ENCODE measurements around the gene STXBP1. TPM values are rescaled to one million over a fixed set of nuclear protein-coding genes. Genes with fewer than 3 reads are reported as not detected.

Gene STXBP1
- total and polyA plus RNA-seq, 2 of the 13 experiments (the other 11 are each of a cell fraction or from before 2014, with no cell fraction given) = 2.9 TPM

DNA sequence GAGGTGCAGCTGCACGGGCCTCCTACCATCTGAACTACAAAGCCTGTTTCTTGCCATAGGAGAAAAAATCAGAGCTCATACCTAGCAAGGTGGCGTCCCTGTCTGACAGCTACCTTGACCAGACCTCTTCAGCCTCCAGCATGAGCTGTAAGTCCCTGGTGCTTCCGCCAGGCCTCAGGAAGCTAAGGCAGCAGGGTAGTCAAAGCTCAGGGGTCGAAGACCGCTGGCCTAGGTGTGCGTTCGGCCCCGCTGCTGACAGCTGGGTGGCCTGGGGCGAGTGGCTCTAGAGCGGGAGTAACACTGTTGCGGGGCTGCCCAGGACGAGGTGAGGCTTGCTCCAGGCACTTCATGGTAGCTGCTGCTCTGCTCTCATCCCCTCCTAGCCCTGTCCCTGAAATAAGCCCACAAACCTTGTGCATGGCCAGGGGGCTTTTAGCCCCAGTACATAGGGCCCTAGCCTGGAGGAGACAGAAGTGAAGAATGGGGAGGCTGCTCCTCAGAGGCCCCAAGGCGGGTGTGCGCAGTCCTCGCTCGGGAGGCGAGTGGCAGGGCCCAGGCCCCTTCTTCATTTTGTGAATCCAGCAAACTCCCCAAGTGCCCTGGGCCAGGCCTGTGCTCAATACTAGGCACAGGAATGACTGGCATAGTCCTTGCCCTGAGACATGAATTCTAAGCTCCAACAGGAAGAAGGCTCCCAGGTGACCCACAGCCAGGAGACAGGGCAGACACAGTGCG lies 117.6 kb downstream of the STXBP1 start (continued):
- no peak for TF ChIP-seq SIN3B (IDR thresholded peaks at IDR 0.05; ENCODE audit: low read length)
- TF ChIP-seq FIP1L1 (IDR thresholded peaks at IDR 0.05; ENCODE audit: borderline replicate concordance, insufficient read depth, low read depth, low read length) = no peak
- TF ChIP-seq, protein P1, sequence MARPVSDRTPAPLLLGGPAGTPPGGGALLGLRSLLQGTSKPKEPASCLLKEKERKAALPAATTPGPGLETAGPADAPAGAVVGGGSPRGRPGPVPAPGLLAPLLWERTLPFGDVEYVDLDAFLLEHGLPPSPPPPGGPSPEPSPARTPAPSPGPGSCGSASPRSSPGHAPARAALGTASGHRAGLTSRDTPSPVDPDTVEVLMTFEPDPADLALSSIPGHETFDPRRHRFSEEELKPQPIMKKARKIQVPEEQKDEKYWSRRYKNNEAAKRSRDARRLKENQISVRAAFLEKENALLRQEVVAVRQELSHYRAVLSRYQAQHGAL (CRISPR knock-in tag; IDR thresholded peaks at IDR 0.05; ENCODE audit: not compliant biosample characterization) = no peak
- TF ChIP-seq SRSF4 (IDR thresholded peaks at IDR 0.05; ENCODE audit: low read depth, low read length, poor library complexity, severe bottlenecking) = no peak
- TF ChIP-seq, protein P2, sequence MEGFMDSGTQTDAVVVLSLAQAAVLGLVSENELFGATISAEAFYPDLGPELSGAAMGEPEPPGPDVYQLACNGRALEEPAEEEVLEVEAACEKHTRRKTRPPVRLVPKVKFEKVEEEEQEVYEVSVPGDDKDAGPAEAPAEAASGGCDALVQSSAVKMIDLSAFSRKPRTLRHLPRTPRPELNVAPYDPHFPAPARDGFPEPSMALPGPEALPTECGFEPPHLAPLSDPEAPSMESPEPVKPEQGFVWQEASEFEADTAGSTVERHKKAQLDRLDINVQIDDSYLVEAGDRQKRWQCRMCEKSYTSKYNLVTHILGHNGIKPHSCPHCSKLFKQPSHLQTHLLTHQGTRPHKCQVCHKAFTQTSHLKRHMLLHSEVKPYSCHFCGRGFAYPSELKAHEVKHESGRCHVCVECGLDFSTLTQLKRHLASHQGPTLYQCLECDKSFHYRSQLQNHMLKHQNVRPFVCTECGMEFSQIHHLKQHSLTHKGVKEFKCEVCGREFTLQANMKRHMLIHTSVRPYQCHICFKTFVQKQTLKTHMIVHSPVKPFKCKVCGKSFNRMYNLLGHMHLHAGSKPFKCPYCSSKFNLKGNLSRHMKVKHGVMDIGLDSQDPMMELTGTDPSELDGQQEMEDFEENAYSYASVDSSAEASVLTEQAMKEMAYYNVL (CRISPR knock-in tag; IDR thresholded peaks at IDR 0.05; ENCODE audit: borderline replicate concordance) = 0 out of 2 replicates have a peak, but pooled peaks have one; percentile 29
- TF ChIP-seq KDM5B (CRISPR knock-in tag; IDR thresholded peaks at IDR 0.05; ENCODE audit: borderline replicate concordance) = peak; percentile 20; the same call in 1 of the 2 replicates
- peak; percentile 58 for TF ChIP-seq SAP130 (CRISPR knock-in tag; IDR thresholded peaks at IDR 0.05; ENCODE audit: low read depth)
- no peak for TF ChIP-seq TMF1 (CRISPR knock-in tag; IDR thresholded peaks at IDR 0.05; ENCODE audit: low read depth)
- TF ChIP-seq GABPB1 (CRISPR knock-in tag; IDR thresholded peaks at IDR 0.05) = peak; percentile 40; the same call in 1 of the 2 replicates
- no peak for TF ChIP-seq FLYWCH1 (CRISPR knock-in tag; IDR thresholded peaks at IDR 0.05)
- TF ChIP-seq NCOR1 (IDR thresholded peaks at IDR 0.05; ENCODE audit: borderline replicate concordance, low read length) = no peak
- TF ChIP-seq, protein P3, sequence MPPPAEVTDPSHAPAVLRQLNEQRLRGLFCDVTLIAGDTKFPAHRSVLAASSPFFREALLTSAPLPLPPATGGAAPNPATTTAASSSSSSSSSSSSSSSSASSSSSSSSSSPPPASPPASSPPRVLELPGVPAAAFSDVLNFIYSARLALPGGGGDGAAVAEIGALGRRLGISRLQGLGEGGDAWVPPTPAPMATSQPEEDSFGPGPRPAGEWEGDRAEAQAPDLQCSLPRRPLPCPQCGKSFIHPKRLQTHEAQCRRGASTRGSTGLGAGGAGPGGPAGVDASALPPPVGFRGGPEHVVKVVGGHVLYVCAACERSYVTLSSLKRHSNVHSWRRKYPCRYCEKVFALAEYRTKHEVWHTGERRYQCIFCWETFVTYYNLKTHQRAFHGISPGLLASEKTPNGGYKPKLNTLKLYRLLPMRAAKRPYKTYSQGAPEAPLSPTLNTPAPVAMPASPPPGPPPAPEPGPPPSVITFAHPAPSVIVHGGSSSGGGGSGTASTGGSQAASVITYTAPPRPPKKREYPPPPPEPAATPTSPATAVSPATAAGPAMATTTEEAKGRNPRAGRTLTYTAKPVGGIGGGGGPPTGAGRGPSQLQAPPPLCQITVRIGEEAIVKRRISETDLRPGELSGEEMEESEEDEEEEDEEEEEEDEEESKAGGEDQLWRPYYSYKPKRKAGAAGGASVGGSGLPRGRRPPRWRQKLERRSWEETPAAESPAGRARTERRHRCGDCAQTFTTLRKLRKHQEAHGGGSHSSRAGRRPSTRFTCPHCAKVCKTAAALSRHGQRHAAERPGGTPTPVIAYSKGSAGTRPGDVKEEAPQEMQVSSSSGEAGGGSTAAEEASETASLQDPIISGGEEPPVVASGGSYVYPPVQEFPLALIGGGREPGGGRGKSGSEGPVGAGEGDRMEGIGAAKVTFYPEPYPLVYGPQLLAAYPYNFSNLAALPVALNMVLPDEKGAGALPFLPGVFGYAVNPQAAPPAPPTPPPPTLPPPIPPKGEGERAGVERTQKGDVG (CRISPR knock-in tag; IDR thresholded peaks at IDR 0.05; ENCODE audit: borderline replicate concordance) = no peak
- no peak for TF ChIP-seq HHEX (CRISPR knock-in tag; IDR thresholded peaks at IDR 0.05)
- no peak for TF ChIP-seq ZKSCAN8 (CRISPR knock-in tag; IDR thresholded peaks at IDR 0.05; ENCODE audit: borderline replicate concordance)
- TF ChIP-seq TOE1 (CRISPR knock-in tag; IDR thresholded peaks at IDR 0.05) = no peak
- no peak for TF ChIP-seq DPF2 (CRISPR knock-in tag; IDR thresholded peaks at IDR 0.05; ENCODE audit: borderline replicate concordance, low read depth)
- TF ChIP-seq ZNF577 (CRISPR knock-in tag; IDR thresholded peaks at IDR 0.05; ENCODE audit: borderline replicate concordance, low read depth) = no peak
- no peak for TF ChIP-seq ZNF670 (CRISPR knock-in tag; IDR thresholded peaks at IDR 0.05; ENCODE audit: borderline replicate concordance)
- no peak for TF ChIP-seq ZNF776 (CRISPR knock-in tag; IDR thresholded peaks at IDR 0.05)
- TF ChIP-seq ZSCAN30 (CRISPR knock-in tag; IDR thresholded peaks at IDR 0.05) = no peak

All from HepG2 (cell line).